Measurements from ENCODE around the gene MGAT3.

GRCh38 chr22:39530116-39530515 lies 73.3 kb downstream of the MGAT3 start:
- TF ChIP-seq, protein P1, sequence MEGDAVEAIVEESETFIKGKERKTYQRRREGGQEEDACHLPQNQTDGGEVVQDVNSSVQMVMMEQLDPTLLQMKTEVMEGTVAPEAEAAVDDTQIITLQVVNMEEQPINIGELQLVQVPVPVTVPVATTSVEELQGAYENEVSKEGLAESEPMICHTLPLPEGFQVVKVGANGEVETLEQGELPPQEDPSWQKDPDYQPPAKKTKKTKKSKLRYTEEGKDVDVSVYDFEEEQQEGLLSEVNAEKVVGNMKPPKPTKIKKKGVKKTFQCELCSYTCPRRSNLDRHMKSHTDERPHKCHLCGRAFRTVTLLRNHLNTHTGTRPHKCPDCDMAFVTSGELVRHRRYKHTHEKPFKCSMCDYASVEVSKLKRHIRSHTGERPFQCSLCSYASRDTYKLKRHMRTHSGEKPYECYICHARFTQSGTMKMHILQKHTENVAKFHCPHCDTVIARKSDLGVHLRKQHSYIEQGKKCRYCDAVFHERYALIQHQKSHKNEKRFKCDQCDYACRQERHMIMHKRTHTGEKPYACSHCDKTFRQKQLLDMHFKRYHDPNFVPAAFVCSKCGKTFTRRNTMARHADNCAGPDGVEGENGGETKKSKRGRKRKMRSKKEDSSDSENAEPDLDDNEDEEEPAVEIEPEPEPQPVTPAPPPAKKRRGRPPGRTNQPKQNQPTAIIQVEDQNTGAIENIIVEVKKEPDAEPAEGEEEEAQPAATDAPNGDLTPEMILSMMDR (conservative IDR thresholded peaks at IDR 0.05; ENCODE audit: low read length): no peak
- no peak for TF ChIP-seq EZH2phosphoT487 (IDR thresholded peaks at IDR 0.05; ENCODE audit: borderline replicate concordance, low read depth, low read length)

All from OCI-LY7 (cell line).